Panc1 (cell line): ENCODE data around the gene GFOD2. TPM values are rescaled to one million over a fixed set of nuclear protein-coding genes. Genes with fewer than 3 reads are reported as not detected.

ENCODE experiments used
- ATAC-seq: fragments of 200-7000 bp; cut with Tn5 transposase; 2 replicates; pipeline ENCODE4 v1.9.1; 2020; ENCODE audit warnings: mild to moderate bottlenecking, moderate library complexity
- BruUV-seq: library from RNA; stranded (reverse); fragments of 400-500 nt; replicated peaks from 2 replicates; lab custom pipeline; 2021; lab: Mats Ljungman, UMichigan
- CTCF ChIA-PET: fragments of 300-600 bp; sonication (Branson Sonifier 250); formaldehyde crosslinking; loops from one replicate; lab custom pipeline; 2022; ENCODE audit warnings: antibody characterized with exemption; lab: Charles Lee
- POLR2A ChIA-PET: fragments of 300-600 bp; sonication (Branson Sonifier 250); formaldehyde crosslinking; loops from one replicate; lab custom pipeline; 2022; ENCODE audit warnings: antibody characterized with exemption; lab: Charles Lee
- DNase-seq: peaks from one replicate; pipeline ENCODE4 v3.0.0-alpha.2; 2010; ENCODE audit warnings: low read depth, low spot score
- H3K27ac ChIP-seq: 2 replicates; pipeline ENCODE4 v1.5.1; 2011; ENCODE audit warnings: mild to moderate bottlenecking, low read length, inconsistent platforms
- H3K27me3 ChIP-seq: fragments of 200-500 bp; sonication (Bioruptor generic); 2 replicates; pipeline ENCODE4 v1.6.0; 2014; ENCODE audit warnings: low read length, inconsistent platforms; ENCODE audit not compliant: control insufficient read depth, insufficient read depth
- H3K36me3 ChIP-seq: fragments of 200-500 bp; sonication (Bioruptor generic); 2 replicates; pipeline ENCODE4 v1.5.1; 2014; ENCODE audit warnings: inconsistent platforms, mild to moderate bottlenecking, low read length, moderate library complexity; ENCODE audit not compliant: control insufficient read depth, insufficient read depth
- H3K4me1 ChIP-seq: 2 replicates; pipeline ENCODE4 v1.5.1; 2011; ENCODE audit warnings: inconsistent platforms, mild to moderate bottlenecking, low read length, moderate library complexity; ENCODE audit not compliant: control insufficient read depth, insufficient read depth
- H3K4me3 ChIP-seq, 2 experiments: 2 replicates each; pipeline ENCODE4 v1.5.1; 2011 to 2012; ENCODE audit warnings: low read depth in 2 of 2, low read length in 2 of 2, mild to moderate bottlenecking in 2 of 2, inconsistent platforms in 1 of 2, moderate library complexity in 1 of 2
- H3K9me3 ChIP-seq: fragments of 200-500 bp; sonication (Bioruptor generic); 2 replicates; pipeline ENCODE4 v1.5.1; 2014; ENCODE audit warnings: low read depth, mild to moderate bottlenecking, inconsistent platforms, low read length, moderate library complexity; ENCODE audit not compliant: control insufficient read depth, insufficient read depth
- POLR2AphosphoS5 ChIP-seq: IDR thresholded peaks from 2 replicates; pipeline ENCODE4 v1.6.1; 2012; ENCODE audit warnings: mild to moderate bottlenecking, low read depth, low read length, moderate library complexity
- SIN3A ChIP-seq: IDR thresholded peaks from 2 replicates; pipeline ENCODE4 v1.6.1; 2012; ENCODE audit warnings: low read depth, mild to moderate bottlenecking, low read length, moderate library complexity, borderline replicate concordance; ENCODE audit not compliant: insufficient read depth
- TCF7L2 ChIP-seq: IDR thresholded peaks from 2 replicates; pipeline ENCODE4 v1.6.1; 2011; ENCODE audit warnings: mild to moderate bottlenecking, low read depth, low read length, inconsistent platforms
- in situ Hi-C: cut with HindIII; loops from 2 replicates; pipeline ENCODE4 v1.10.0; 2016; ENCODE audit warnings: low sequenced_read_pairs, low pct_unique_long_range_greater_than_20kb
- intact Hi-C: fragments of 100-400 bp; cut with micrococcal nuclease; formaldehyde crosslinking; loops from one replicate; pipeline ENCODE4 v1.10.0; 2022; ENCODE audit not compliant: unreplicated experiment
- total RNA-seq: library from RNA; stranded (reverse); gene quantifications from one replicate; pipeline ENCODE4 v1.2.1, GENCODE V29; 2021; ENCODE audit not compliant: unreplicated experiment
- TF ChIP-seq, protein P1 (sequence below), 2 experiments: IDR thresholded peaks; 2 replicates each; pipeline ENCODE4 v1.6.1; 2011 to 2012; ENCODE audit warnings: low read depth in 2 of 2, control low read depth in 1 of 2, low read length in 1 of 2, mild to moderate bottlenecking in 1 of 2, moderate library complexity in 1 of 2; ENCODE audit not compliant: insufficient read depth in 1 of 2
- TF ChIP-seq, protein P2 (sequence below): fragments of 450-650 bp; IDR thresholded peaks from 2 replicates; pipeline ENCODE4 v1.5.1; 2017; ENCODE audit warnings: mild to moderate bottlenecking

GFOD2 gene
- total RNA-seq, 1 experiment from 2014 or later, result 15.1 TPM

DNA sequence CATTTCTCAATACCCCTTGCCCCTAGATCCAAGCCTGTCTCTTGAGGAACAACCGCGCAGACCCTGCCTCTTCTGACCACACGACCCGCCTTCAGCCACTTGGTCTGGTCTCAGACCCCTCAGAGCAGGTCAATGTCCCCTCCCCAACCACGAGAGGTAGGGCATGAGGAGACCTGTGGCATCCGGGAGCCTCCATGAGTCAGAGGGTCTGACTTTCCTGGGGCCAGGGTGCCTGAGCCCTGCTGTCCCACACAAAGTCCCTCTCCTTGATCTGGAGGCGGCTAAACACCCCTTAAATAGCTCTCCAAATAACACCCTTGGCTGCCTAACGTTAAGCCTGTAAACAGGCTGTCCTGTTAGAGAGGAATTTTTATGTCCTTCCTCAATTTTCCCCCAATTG is 69.1 kb downstream of the GFOD2 start:
- TF ChIP-seq POLR2AphosphoS5 (no peak), SIN3A (no peak), TCF7L2 (no peak)
- TF ChIP-seq, protein P1, sequence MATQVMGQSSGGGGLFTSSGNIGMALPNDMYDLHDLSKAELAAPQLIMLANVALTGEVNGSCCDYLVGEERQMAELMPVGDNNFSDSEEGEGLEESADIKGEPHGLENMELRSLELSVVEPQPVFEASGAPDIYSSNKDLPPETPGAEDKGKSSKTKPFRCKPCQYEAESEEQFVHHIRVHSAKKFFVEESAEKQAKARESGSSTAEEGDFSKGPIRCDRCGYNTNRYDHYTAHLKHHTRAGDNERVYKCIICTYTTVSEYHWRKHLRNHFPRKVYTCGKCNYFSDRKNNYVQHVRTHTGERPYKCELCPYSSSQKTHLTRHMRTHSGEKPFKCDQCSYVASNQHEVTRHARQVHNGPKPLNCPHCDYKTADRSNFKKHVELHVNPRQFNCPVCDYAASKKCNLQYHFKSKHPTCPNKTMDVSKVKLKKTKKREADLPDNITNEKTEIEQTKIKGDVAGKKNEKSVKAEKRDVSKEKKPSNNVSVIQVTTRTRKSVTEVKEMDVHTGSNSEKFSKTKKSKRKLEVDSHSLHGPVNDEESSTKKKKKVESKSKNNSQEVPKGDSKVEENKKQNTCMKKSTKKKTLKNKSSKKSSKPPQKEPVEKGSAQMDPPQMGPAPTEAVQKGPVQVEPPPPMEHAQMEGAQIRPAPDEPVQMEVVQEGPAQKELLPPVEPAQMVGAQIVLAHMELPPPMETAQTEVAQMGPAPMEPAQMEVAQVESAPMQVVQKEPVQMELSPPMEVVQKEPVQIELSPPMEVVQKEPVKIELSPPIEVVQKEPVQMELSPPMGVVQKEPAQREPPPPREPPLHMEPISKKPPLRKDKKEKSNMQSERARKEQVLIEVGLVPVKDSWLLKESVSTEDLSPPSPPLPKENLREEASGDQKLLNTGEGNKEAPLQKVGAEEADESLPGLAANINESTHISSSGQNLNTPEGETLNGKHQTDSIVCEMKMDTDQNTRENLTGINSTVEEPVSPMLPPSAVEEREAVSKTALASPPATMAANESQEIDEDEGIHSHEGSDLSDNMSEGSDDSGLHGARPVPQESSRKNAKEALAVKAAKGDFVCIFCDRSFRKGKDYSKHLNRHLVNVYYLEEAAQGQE (IDR thresholded peaks at IDR 0.05; ENCODE audit: insufficient read depth in 1 of 2, low read depth in 2 of 2, low read length in 1 of 2), result no peak
- TF ChIP-seq, protein P2, sequence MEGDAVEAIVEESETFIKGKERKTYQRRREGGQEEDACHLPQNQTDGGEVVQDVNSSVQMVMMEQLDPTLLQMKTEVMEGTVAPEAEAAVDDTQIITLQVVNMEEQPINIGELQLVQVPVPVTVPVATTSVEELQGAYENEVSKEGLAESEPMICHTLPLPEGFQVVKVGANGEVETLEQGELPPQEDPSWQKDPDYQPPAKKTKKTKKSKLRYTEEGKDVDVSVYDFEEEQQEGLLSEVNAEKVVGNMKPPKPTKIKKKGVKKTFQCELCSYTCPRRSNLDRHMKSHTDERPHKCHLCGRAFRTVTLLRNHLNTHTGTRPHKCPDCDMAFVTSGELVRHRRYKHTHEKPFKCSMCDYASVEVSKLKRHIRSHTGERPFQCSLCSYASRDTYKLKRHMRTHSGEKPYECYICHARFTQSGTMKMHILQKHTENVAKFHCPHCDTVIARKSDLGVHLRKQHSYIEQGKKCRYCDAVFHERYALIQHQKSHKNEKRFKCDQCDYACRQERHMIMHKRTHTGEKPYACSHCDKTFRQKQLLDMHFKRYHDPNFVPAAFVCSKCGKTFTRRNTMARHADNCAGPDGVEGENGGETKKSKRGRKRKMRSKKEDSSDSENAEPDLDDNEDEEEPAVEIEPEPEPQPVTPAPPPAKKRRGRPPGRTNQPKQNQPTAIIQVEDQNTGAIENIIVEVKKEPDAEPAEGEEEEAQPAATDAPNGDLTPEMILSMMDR, result no peak
- in situ Hi-C loops, result no loop called here
- DNase-seq, result no peak
- Histone ChIP-seq H3K9me3 (no peaks in the 10 kb centered on the region), H3K4me3 (no peak overlapping the region), H3K27ac (no peak overlapping the region), H3K4me1 (no peaks in the 10 kb centered on the region), H3K27me3 (no peaks in the 10 kb centered on the region), H3K36me3 (no peaks in the 10 kb centered on the region)
- ChIA-PET CTCF (no interaction called here), POLR2A (no interaction called here)
- intact Hi-C loops, result no loop called here
- ATAC-seq, result no peak
- BruUV-seq, result no TSS peak

DNA sequence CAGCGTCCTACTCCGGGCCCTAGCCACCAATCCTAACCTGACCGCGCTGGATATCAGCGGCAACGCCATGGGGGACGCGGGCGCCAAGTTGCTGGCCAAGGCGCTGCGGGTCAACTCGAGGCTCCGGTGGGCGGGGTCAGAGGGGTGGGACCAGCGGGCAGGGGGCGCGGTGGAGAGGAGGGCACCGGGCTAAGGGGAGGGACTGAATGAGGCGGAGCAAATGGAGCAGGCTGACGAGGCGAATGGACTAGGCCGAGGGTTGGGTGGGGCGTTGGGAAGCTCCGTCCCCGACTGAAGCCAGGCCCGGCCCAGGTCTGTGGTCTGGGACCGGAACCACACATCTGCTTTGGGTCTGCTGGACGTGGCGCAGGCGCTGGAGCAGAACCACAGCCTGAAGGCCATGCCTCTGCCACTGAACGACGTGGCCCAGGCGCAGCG is 69.6 kb downstream of the GFOD2 start:
- ChIA-PET POLR2A (no interaction called here), CTCF (no interaction called here)
- no TSS peak for BruUV-seq
- TF ChIP-seq TCF7L2 (no peak), POLR2AphosphoS5 (no peak)
- TF ChIP-seq, protein P1 (IDR thresholded peaks at IDR 0.05; ENCODE audit: insufficient read depth in 1 of 2, low read depth in 2 of 2, low read length in 1 of 2), result no peak
- Histone ChIP-seq H3K4me1 (no peaks in the 10 kb centered on the region), H3K9me3 (no peaks in the 10 kb centered on the region), H3K36me3 (no peaks in the 10 kb centered on the region), H3K4me3 (no peak overlapping the region), H3K27ac (no peak overlapping the region), H3K27me3 (no peaks in the 10 kb centered on the region)
- ATAC-seq, result no peak
- intact Hi-C loops (loop anchor here (10.0 kb wide), 1 partner anchor 105 kb away; no protein-coding TSS in a partner anchor), in situ Hi-C loops (no loop called here)
- no peak for DNase-seq
